ENCODE data around the gene CUX1. TPM values are rescaled to one million over a fixed set of nuclear protein-coding genes. Genes with fewer than 3 reads are reported as not detected.

Gene CUX1
- total RNA-seq, 4 donors from 2014 or later: 40.0 to 55.9 (median 47.3) TPM

- no peaks in the 10 kb centered on the region for H3K27me3 ChIP-seq
- H3K27ac ChIP-seq: no peak overlapping the region
- no peaks in the 10 kb centered on the region for H3K36me3 ChIP-seq
- no peak for DNase-seq
- WGBS, 2 donors: 77 to 82% methylated on average over 10 to 13 of the region's 18 CpGs
- no peak for TF ChIP-seq POLR2A (IDR thresholded peaks at IDR 0.05)
- TF ChIP-seq, protein P1, sequence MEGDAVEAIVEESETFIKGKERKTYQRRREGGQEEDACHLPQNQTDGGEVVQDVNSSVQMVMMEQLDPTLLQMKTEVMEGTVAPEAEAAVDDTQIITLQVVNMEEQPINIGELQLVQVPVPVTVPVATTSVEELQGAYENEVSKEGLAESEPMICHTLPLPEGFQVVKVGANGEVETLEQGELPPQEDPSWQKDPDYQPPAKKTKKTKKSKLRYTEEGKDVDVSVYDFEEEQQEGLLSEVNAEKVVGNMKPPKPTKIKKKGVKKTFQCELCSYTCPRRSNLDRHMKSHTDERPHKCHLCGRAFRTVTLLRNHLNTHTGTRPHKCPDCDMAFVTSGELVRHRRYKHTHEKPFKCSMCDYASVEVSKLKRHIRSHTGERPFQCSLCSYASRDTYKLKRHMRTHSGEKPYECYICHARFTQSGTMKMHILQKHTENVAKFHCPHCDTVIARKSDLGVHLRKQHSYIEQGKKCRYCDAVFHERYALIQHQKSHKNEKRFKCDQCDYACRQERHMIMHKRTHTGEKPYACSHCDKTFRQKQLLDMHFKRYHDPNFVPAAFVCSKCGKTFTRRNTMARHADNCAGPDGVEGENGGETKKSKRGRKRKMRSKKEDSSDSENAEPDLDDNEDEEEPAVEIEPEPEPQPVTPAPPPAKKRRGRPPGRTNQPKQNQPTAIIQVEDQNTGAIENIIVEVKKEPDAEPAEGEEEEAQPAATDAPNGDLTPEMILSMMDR (IDR thresholded peaks at IDR 0.05): no peak
- intact Hi-C loops (cut with DNase I): no loop called here
- H3K4me3 ChIP-seq: no peak overlapping the region
- peaks cover 0 to 22% (median 0%) of the 10 kb centered on the region in 3 donors for H3K4me1 ChIP-seq
- no peaks in the 10 kb centered on the region for H3K9me3 ChIP-seq
These were observed 147.4 kb downstream of the CUX1 start for GRCh38 chr7:101964680-101965452.

DNA sequence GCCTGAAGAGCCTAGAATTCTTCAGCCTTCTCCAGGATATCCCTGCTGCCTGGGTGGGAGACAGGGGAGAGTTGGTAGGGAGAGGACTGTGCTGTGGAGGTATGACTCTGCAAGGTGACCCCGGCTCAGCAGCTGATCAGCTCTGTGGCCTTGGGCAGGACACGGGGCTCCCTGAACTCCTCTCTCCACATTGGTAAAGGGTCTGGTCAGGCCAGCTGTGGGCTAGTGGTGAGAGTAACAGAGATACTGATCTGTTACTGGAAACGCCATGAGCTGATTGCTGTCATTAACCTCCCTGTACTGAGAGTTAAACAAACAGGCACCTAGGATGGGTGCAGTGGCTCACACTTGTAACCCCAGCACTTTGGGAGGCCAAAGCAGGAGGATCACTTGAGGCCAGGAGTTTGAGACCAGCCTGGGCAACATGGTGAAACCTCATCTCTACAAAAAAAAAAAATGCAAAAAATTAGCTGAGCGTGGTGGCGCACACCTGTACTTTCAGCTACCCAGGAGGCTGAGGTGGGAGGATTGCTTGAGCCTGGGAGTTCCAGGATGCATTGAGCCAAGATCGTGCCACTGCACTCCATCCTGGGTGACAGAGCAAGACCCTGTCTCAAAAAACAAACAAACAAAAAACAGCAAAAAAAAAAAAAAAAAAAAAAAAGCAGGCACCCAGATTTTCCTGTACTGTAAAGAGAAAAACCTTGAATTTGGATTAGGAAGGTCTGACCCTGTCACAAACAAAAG, 151.5 kb downstream of the CUX1 start:
- intact Hi-C loops (cut with DNase I): no loop called here
- Histone ChIP-seq H3K27ac (no peak overlapping the region), H3K4me3 (no peak overlapping the region), H3K27me3 (no peaks in the 10 kb centered on the region), H3K4me1 (peaks cover 0 to 11% (median 0%) of the 10 kb centered on the region in 3 donors), H3K36me3 (no peaks in the 10 kb centered on the region), H3K9me3 (no peaks in the 10 kb centered on the region)
- WGBS, 2 donors: 86 to 93% methylated on average over 3 to 4 of the region's 6 CpGs
- TF ChIP-seq, protein P1 (IDR thresholded peaks at IDR 0.05): no peak
- TF ChIP-seq POLR2A (IDR thresholded peaks at IDR 0.05): no peak
- no peak for DNase-seq

GRCh38 chr7:101969997-101970585, 152.7 kb downstream of the CUX1 start:
- no peaks in the 10 kb centered on the region for H3K9me3 ChIP-seq
- intact Hi-C loops (cut with DNase I): no loop called here
- H3K27ac ChIP-seq: no peak overlapping the region
- no peaks in the 10 kb centered on the region for H3K36me3 ChIP-seq
- H3K4me3 ChIP-seq: no peak overlapping the region
- TF ChIP-seq, protein P1 (IDR thresholded peaks at IDR 0.05): no peak
- TF ChIP-seq POLR2A (IDR thresholded peaks at IDR 0.05): no peak
- no peaks in the 10 kb centered on the region for H3K27me3 ChIP-seq
- H3K4me1 ChIP-seq: peaks cover 0 to 2% (median 0%) of the 10 kb centered on the region in 3 donors
- DNase-seq: no peak
- WGBS, 2 donors: 65 to 74% methylated on average over 2 to 9 of the region's 10 CpGs

GRCh38 chr7:101970801-101971200, 153.4 kb downstream of the CUX1 start:
- Histone ChIP-seq H3K4me1 (no peaks in the 10 kb centered on the region), H3K36me3 (no peaks in the 10 kb centered on the region), H3K27ac (no peak overlapping the region), H3K27me3 (no peaks in the 10 kb centered on the region), H3K4me3 (no peak overlapping the region), H3K9me3 (no peaks in the 10 kb centered on the region)
- intact Hi-C loops (cut with DNase I): no loop called here
- no peak for DNase-seq
- TF ChIP-seq, protein P1 (IDR thresholded peaks at IDR 0.05): no peak
- TF ChIP-seq POLR2A (IDR thresholded peaks at IDR 0.05): no peak
- 76 to 83% methylated on average over 3 of the region's 5 CpGs for WGBS, 2 donors

- no peaks in the 10 kb centered on the region for H3K36me3 ChIP-seq
- no peaks in the 10 kb centered on the region for H3K4me1 ChIP-seq
- no peak overlapping the region for H3K27ac ChIP-seq
- intact Hi-C loops (cut with DNase I): no loop called here
- TF ChIP-seq POLR2A (IDR thresholded peaks at IDR 0.05): no peak
- TF ChIP-seq, protein P1 (IDR thresholded peaks at IDR 0.05): no peak
- WGBS, 2 donors: 93 to 100% methylated on average over 3 of the region's 3 CpGs
- DNase-seq: no peak
- no peaks in the 10 kb centered on the region for H3K9me3 ChIP-seq
- no peaks in the 10 kb centered on the region for H3K27me3 ChIP-seq
- no peak overlapping the region for H3K4me3 ChIP-seq
These were observed 154.0 kb downstream of the CUX1 start for GRCh38 chr7:101971457-101971856.

Data from esophagus squamous epithelium (tissue), 5 donors.